Aorta (tissue), 5 donors: Measurements from ENCODE around the gene SKIC3. TPM values are rescaled to one million over a fixed set of nuclear protein-coding genes. Genes with fewer than 3 reads are reported as not detected.

Experiments
- ATAC-seq: fragments of 200-7000 bp; cut with Tn5 transposase; one replicate; pipeline ENCODE4 v1.9.1; 2022; ENCODE audit warnings: moderate library complexity; ENCODE audit not compliant: low FRiP score
- DNase-seq, 2 donors: peaks; one replicate each; pipeline ENCODE4 v3.0.0-alpha.2; 2020
- H3K27ac ChIP-seq, 2 donors: one replicate each; pipeline ENCODE4 v1.5.1; 2013; ENCODE audit warnings: low read length in 2 of 2, mild to moderate bottlenecking in 2 of 2, moderate library complexity in 2 of 2, control low read depth in 1 of 2, inconsistent platforms in 1 of 2, low read depth in 1 of 2
- H3K27me3 ChIP-seq, 2 donors: one replicate each; pipeline ENCODE4 v1.6.1; 2013; ENCODE audit warnings: control low read depth in 1 of 2, low read length in 1 of 2, mild to moderate bottlenecking in 1 of 2, moderate library complexity in 1 of 2; ENCODE audit not compliant: insufficient read depth in 2 of 2, control insufficient read depth in 1 of 2
- H3K36me3 ChIP-seq, 2 donors: one replicate each; pipeline ENCODE4 v1.6.1; 2013; ENCODE audit warnings: control low read depth in 1 of 2, low read length in 1 of 2, mild to moderate bottlenecking in 1 of 2; ENCODE audit not compliant: insufficient read depth in 2 of 2, control insufficient read depth in 1 of 2
- H3K4me1 ChIP-seq, 2 donors: one replicate each; pipeline ENCODE4 v1.6.1; 2013; ENCODE audit warnings: low read length in 2 of 2, control low read depth in 1 of 2, mild to moderate bottlenecking in 1 of 2, moderate library complexity in 1 of 2; ENCODE audit not compliant: insufficient read depth in 2 of 2, control insufficient read depth in 1 of 2
- H3K4me3 ChIP-seq, 2 donors: one replicate each; pipeline ENCODE4 v1.5.1; 2013; ENCODE audit warnings: low read length in 2 of 2, control low read depth in 1 of 2, mild to moderate bottlenecking in 1 of 2
- H3K9me3 ChIP-seq: one replicate; pipeline ENCODE4 v1.6.1; 2013; ENCODE audit warnings: mild to moderate bottlenecking, low read length; ENCODE audit not compliant: control insufficient read depth
- WGBS, 2 donors: extraction: QIAGEN DNeasy Blood & Tissue Kit; methylation state at CpG; one replicate each; pipeline ENCODE4 v1.1.7; 2013; 5-methylcytosine and 5-hydroxymethylcytosine counted together
- intact Hi-C, 2 donors: fragments of 100-400 bp; cut with DNase I; formaldehyde crosslinking; loops; one replicate each; pipeline versions ENCODE4 v1.14.2 to v1.15.0; 2022
- polyA plus RNA-seq, 2 donors: library from polyadenylated mRNA; stranded (reverse); fragments of 200-250 nt; gene quantifications; one replicate each; pipeline ENCODE4 v1.2.3, GENCODE V29; 2013
- total RNA-seq, 2 donors: library from RNA; stranded (reverse); fragmentation: NEBNext Ultra II Directional; extraction: Animal tissue kit (Norgen Biotek cat#: 25700); gene quantifications; one replicate each; pipeline ENCODE4 v1.2.1, GENCODE V29; 2021
- donor health status: healthy with polysubstance abuse.
- donor health status: Bipolar disorder and iron deficiency.
- donor health status: DM: no; HTN: no; CAD: no.
- donor health status: DM: no; HTN: no; CAD: no.
- donor health status: DM: yes; HTN: yes; CAD: no.

SKIC3 gene
- total and polyA plus RNA-seq, 4 donors: 14.8 to 98.4 (median 54.4) TPM

DNA sequence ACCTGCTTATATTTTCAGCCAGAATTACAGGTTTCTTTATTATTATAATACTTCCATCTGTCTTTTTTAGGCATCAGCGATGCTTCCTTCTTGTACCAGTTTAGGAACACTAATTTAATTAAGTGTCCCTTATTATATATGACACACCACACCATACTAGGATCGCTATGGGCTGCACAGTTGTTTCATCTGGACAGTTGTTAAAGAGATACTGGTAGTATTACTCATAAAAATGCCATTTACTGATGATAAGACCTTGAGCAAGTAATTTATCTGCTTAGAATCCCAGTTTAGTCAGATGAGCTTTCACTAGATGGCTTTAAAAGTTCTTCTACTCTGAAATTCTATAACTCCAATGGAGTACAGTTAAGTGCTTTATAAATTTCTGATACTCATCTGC lies 17.2 kb upstream of the SKIC3 start:
- H3K4me1 ChIP-seq: no peaks in the 10 kb centered on the region
- ATAC-seq (no peak), DNase-seq (no peak)
- H3K27me3 ChIP-seq: no peaks in the 10 kb centered on the region
- no peak overlapping the region for H3K4me3 ChIP-seq
- 94 to 99% methylated on average over 2 of the region's 2 CpGs for WGBS, 2 donors
- no peak overlapping the region for H3K27ac ChIP-seq
- no peaks in the 10 kb centered on the region for H3K9me3 ChIP-seq
- no peaks in the 10 kb centered on the region for H3K36me3 ChIP-seq
- intact Hi-C loops: no loop called here

DNA sequence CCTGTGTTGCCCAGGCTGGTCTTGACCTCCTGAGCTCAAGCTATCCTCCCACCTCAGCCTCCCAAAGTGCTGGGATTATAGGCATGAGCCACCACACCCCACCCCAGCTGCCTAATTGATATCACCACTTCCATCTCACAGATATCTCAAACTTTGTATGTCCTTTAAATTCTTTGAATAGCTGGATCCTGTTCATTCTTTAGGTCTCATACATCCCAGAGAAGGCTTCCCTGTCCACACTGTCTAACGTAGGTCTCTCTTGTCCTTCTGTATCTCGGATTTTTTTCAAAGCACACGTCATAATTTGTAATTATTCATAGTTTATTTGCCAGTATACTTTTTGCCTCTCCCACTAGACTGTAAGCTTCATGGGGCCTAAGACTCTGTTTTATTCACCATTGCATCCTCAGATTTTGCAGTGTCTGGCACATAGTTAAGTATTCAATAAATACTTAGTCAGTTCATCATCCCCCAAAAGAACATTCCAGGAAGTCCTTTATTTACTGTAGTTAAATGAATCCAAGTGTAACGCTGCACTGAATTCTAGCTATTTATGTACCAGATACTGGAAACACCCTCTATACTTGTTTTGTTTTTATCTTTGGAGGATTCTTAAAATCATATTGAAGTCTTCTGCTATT lies 10.6 kb upstream of the SKIC3 start:
- no peak for ATAC-seq
- 75 to 78% methylated on average over 4 of the region's 4 CpGs for WGBS, 2 donors

DNA sequence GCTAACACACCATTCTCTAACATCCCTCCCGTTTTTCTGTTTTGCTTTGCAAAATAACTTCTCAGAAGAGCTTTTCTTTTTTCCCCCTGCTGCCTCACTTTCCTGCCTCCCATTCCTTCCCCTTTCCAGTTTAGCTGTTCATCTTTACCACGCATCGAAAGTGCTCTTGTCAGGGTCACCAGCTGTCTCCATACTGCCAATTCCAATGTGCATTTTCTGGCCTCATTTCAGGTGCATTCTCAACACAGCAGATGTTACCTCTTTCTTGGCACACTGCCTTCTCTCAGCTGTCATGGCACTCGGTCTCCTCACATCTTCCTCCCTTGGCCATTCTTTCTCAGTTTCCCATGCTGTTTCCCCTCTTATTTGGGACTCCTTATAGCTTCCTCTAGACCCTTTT lies 9.7 kb upstream of the SKIC3 start:
- Histone ChIP-seq H3K4me3 (no peak overlapping the region), H3K36me3 (no peaks in the 10 kb centered on the region), H3K4me1 (no peaks in the 10 kb centered on the region), H3K9me3 (no peaks in the 10 kb centered on the region), H3K27ac (no peak overlapping the region), H3K27me3 (no peaks in the 10 kb centered on the region)
- DNase-seq (no peak), ATAC-seq (no peak)
- WGBS, 2 donors: 79 to 82% methylated on average over 4 of the region's 4 CpGs
- intact Hi-C loops: no loop called here

More for the DNA sequence above, 10.6 kb upstream of the SKIC3 start:
- Histone ChIP-seq H3K27ac (no peak overlapping the region), H3K4me1 (no peaks in the 10 kb centered on the region), H3K9me3 (no peaks in the 10 kb centered on the region), H3K4me3 (no peak overlapping the region), H3K36me3 (no peaks in the 10 kb centered on the region), H3K27me3 (no peaks in the 10 kb centered on the region)
- intact Hi-C loops: no loop called here
- no peak for DNase-seq

- Histone ChIP-seq H3K27me3 (no peaks in the 10 kb centered on the region), H3K36me3 (no peaks in the 10 kb centered on the region), H3K4me3 (no peak overlapping the region), H3K27ac (no peak overlapping the region), H3K4me1 (no peaks in the 10 kb centered on the region), H3K9me3 (no peaks in the 10 kb centered on the region)
- ATAC-seq (no peak), DNase-seq (no peak)
- intact Hi-C loops: no loop called here
- 91 to 97% methylated on average over 5 of the region's 5 CpGs for WGBS, 2 donors
These were observed 8.6 kb upstream of the SKIC3 start for GRCh38 chr5:95563367-95563766.

- Histone ChIP-seq H3K4me1 (no peaks in the 10 kb centered on the region), H3K27ac (no peak overlapping the region), H3K36me3 (no peaks in the 10 kb centered on the region), H3K4me3 (no peak overlapping the region), H3K27me3 (no peaks in the 10 kb centered on the region), H3K9me3 (no peaks in the 10 kb centered on the region)
- DNase-seq (no peak), ATAC-seq (no peak)
- intact Hi-C loops: no loop called here
- WGBS, 2 donors: 66 to 87% methylated on average over 1 of the region's 1 CpG
These were observed 7.5 kb upstream of the SKIC3 start for GRCh38 chr5:95562282-95562681.

- intact Hi-C loops: no loop called here
- H3K36me3 ChIP-seq: no peaks in the 10 kb centered on the region
- H3K4me3 ChIP-seq: no peak overlapping the region
- ATAC-seq: no peak
- H3K27me3 ChIP-seq: no peaks in the 10 kb centered on the region
- no peak for DNase-seq
- no peaks in the 10 kb centered on the region for H3K9me3 ChIP-seq
- 50 to 86% methylated on average over 2 of the region's 2 CpGs for WGBS, 2 donors
- no peak overlapping the region for H3K27ac ChIP-seq
- no peaks in the 10 kb centered on the region for H3K4me1 ChIP-seq
These were observed 3.1 kb upstream of the SKIC3 start for GRCh38 chr5:95557841-95558240.

DNA sequence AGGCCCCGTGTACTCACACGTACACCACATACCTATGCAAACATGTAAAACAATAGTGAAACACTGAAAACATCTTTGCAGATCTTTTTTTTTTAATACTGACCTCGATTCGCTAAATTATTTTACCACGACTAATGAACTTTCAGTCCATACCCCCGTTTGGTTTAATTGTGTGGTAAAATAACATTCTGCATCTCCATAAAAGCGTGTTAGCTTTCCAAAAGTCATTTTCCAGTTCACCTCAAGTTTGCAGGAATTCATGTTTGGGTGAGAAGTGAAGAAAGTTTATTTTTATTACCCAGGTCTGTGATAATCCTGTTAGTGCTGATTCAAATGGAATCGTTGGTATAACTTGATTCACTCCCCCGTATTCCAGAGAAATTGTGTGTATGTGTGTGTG lies 776 bp upstream of the SKIC3 start:
- intact Hi-C loops: no loop called here
- H3K4me3 ChIP-seq: peak overlapping the region; percentile 55 to 97

DNA sequence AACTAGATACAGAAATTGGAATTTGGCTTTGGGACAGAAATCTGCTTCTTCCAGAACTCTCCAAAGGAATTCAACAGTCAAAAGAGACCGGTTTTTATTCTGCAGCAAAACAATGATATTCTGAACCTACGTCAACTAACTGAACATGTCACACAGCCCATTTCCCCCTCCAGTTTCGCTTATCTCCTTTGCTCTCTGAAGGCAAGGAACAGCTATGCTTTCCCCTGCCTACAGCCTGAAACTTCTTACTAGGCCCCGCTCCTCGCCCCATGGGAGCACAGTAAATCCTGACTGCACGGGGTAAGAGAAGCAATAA lies 488 bp downstream of the SKIC3 start:
- no peak for DNase-seq
- no peaks in the 10 kb centered on the region for H3K27me3 ChIP-seq
- H3K4me1 ChIP-seq: no peaks in the 10 kb centered on the region
- H3K9me3 ChIP-seq: no peaks in the 10 kb centered on the region
- peak overlapping the region; percentile 93 to 97 for H3K4me3 ChIP-seq
- 0 to 1% methylated on average over 6 of the region's 6 CpGs for WGBS, 2 donors
- peaks cover 0 to 2% of the 10 kb centered on the region in 2 donors for H3K36me3 ChIP-seq
- intact Hi-C loops: no loop called here
- peak overlapping the region in 1 of 2 donors; percentile 7 for H3K27ac ChIP-seq
- no peak for ATAC-seq

More for the DNA sequence above, 776 bp upstream of the SKIC3 start:
- WGBS, 2 donors: 0% methylated on average over 9 of the region's 9 CpGs
- Histone ChIP-seq H3K9me3 (no peaks in the 10 kb centered on the region), H3K4me1 (no peaks in the 10 kb centered on the region), H3K27me3 (no peaks in the 10 kb centered on the region), H3K36me3 (peaks cover 0 to 2% of the 10 kb centered on the region in 2 donors), H3K27ac (peak overlapping the region in 1 of 2 donors; percentile 85)
- no peak for DNase-seq
- ATAC-seq: no peak

- H3K27ac ChIP-seq: no peak overlapping the region
- DNase-seq (no peak), ATAC-seq (no peak)
- H3K27me3 ChIP-seq: no peaks in the 10 kb centered on the region
- no peak overlapping the region for H3K4me3 ChIP-seq
- H3K4me1 ChIP-seq: no peaks in the 10 kb centered on the region
- no peaks in the 10 kb centered on the region for H3K9me3 ChIP-seq
- intact Hi-C loops: no loop called here
- H3K36me3 ChIP-seq: peaks cover 2 to 3% of the 10 kb centered on the region in 2 donors
These were observed 5.7 kb downstream of the SKIC3 start for GRCh38 chr5:95549030-95549429.
